GM12878 (cell line): ENCODE data around the gene NT5C2.

Source experiments
- CEBPB ChIP-seq, 2 experiments: fragments of 150-350 bp in 1 of 2; IDR thresholded peaks; 2 replicates each; pipeline ENCODE4 v1.6.1; 2012 to 2014; ENCODE audit warnings: low read depth in 2 of 2, low read length in 2 of 2, borderline replicate concordance in 1 of 2, inconsistent platforms in 1 of 2
- EP300 ChIP-seq, 2 experiments: fragments of 150-350 bp in 1 of 2; IDR thresholded peaks; 2 replicates each; pipeline ENCODE4 v1.6.1; 2011 to 2012; ENCODE audit warnings: low read depth in 2 of 2, low read length in 2 of 2, borderline replicate concordance in 1 of 2, improper control_type of control experiment in 1 of 2, inconsistent platforms in 1 of 2; ENCODE audit not compliant: control insufficient read depth in 1 of 2
- POLR2AphosphoS5 ChIP-seq: IDR thresholded peaks from 2 replicates; pipeline ENCODE4 v1.6.1; 2011; ENCODE audit warnings: mild to moderate bottlenecking, low read length, inconsistent platforms
- POU2F2 ChIP-seq: IDR thresholded peaks from 3 replicates; pipeline ENCODE4 v1.6.1; 2011; ENCODE audit warnings: low read depth, mild to moderate bottlenecking, low read length, borderline replicate concordance
- SPI1 ChIP-seq: IDR thresholded peaks from 2 replicates; pipeline ENCODE4 v1.6.1; 2011; ENCODE audit warnings: low read depth, mild to moderate bottlenecking, low read length, moderate library complexity, borderline replicate concordance; ENCODE audit not compliant: insufficient read depth

DNA sequence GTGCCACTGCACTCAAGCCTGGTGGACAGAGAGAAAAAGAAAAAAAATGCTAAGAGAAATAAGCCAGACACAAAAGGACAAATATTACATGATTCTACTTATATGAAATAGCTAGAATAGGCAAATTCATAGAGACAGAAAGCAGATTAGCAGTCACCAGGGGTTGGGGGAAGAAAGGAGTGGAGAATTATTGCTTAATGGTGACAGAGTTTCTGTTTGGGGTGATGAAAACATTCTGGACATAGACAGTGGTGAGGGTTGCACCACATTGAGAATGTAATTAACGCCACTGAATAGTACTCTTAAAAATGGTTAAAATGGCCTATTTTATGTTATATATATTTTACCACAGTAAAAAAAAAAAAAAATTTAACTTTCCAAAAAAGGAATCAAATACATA is 6.4 kb upstream of the NT5C2 start:
- TF ChIP-seq CEBPB (IDR thresholded peaks at IDR 0.05; ENCODE audit: borderline replicate concordance in 1 of 2, low read depth in 2 of 2, low read length in 2 of 2) = no peak
- TF ChIP-seq EP300 (IDR thresholded peaks at IDR 0.05; ENCODE audit: borderline replicate concordance in 1 of 2, control insufficient read depth in 1 of 2, low read depth in 2 of 2, low read length in 2 of 2) = no peak
- no peak for TF ChIP-seq SPI1
- TF ChIP-seq POLR2AphosphoS5 = no peak
- TF ChIP-seq POU2F2 = no peak
